ENCODE measurements around the gene SLC22A2. TPM values are rescaled to one million over a fixed set of nuclear protein-coding genes. Genes with fewer than 3 reads are reported as not detected.
A peak's percentile ranks its signal among the peaks of the same experiment; 100 is the strongest.

Gene SLC22A2
- polyA plus RNA-seq, 4 donors, result 8.3 to 14.7 (median 10.4) TPM

- DNase-seq (ENCODE audit: low read depth in 4 of 4, low spot score in 3 of 4), result no peak
These were observed 84.7 kb downstream of the SLC22A2 start for GRCh38 chr6:160173806-160174527.

- DNase-seq (ENCODE audit: low read depth in 4 of 4, low spot score in 3 of 4), result no peak
These were observed 85.9 kb downstream of the SLC22A2 start for GRCh38 chr6:160172704-160173103.

GRCh38 chr6:160170018-160170680 lies 88.5 kb downstream of the SLC22A2 start:
- no peak for DNase-seq (ENCODE audit: low read depth in 4 of 4, low spot score in 3 of 4)

GRCh38 chr6:160167604-160168399 lies 90.8 kb downstream of the SLC22A2 start:
- DNase-seq (ENCODE audit: low read depth in 4 of 4, low spot score in 3 of 4), result peak in 3 of 4 donors; percentile 25 to 38 (median 33)

Other genes with a start within 250 kb of the SLC22A2 start
- gene SLC22A1, start 137.0 kb downstream of the SLC22A2 start, polyA plus RNA-seq (ENCODE audit: insufficient read length in 4 of 4), result 1 to 10 TPM in 1 of 4 donors, under 1 TPM in 3; 0.40 to 1.0 (median 0.74) TPM
- gene SLC22A3, start 89.6 kb upstream of the SLC22A2 start, polyA plus RNA-seq (ENCODE audit: insufficient read length in 4 of 4), result 1 to 10 TPM; 4.3 to 5.9 (median 5.0) TPM